ENCODE data around the gene GALK2.

- no peak for TF ChIP-seq CTCF (IDR thresholded peaks at IDR 0.05)
- no peak for TF ChIP-seq POLR2A (IDR thresholded peaks at IDR 0.05)
Observed at GRCh38 chr15:49168016-49168415, 2.0 kb upstream of the GALK2 start.

All from right lobe of liver (tissue), 4 donors.